NCI-H2081 treated with DMSO at 0.1 percent for 48 hours (cell line): ENCODE measurements around the gene SARNP.

Source experiments
- DNase-seq: peaks from one replicate; lab custom pipeline; 2025; lab: John Stamatoyannopoulos, UW

Gene SARNP

GRCh38 chr12:55707841-55708694 lies 109.5 kb downstream of the SARNP start, which contains the start of gene ITGA7:
Gene ITGA7, minus strand, starts transcription at chr12:55707904. Its CDS starts 222 bp downstream, at chr12:55707682.
- DNase-seq, result no peak
